H1 (cell line): ENCODE results near the gene SBF2. TPM values are rescaled to one million over a fixed set of nuclear protein-coding genes. Genes with fewer than 3 reads are reported as not detected.

ENCODE experiments used
- BCL11A ChIP-seq, 2 experiments: IDR thresholded peaks; one replicate each; pipeline ENCODE4 v1.6.1; 2011; ENCODE audit warnings: low read depth in 2 of 2, low read length in 2 of 2, mild to moderate bottlenecking in 2 of 2
- EZH2 ChIP-seq: fragments of 200-600 bp; sonication (generic); IDR thresholded peaks from 2 replicates; pipeline ENCODE4 v1.7.1; 2012; ENCODE audit warnings: low read depth, mild to moderate bottlenecking, moderate library complexity, low read length, inconsistent platforms; ENCODE audit not compliant: severe bottlenecking
- HDAC6 ChIP-seq: IDR thresholded peaks from one replicate; pipeline ENCODE4 v1.7.1; 2012; ENCODE audit warnings: low read depth, mild to moderate bottlenecking, inconsistent platforms, low read length, moderate library complexity
- POLR2AphosphoS5 ChIP-seq: IDR thresholded peaks from 2 replicates; pipeline ENCODE4 v1.6.1; 2011; ENCODE audit warnings: low read depth, low read length
- SAP30 ChIP-seq: fragments of 300-600 bp; sonication (generic); IDR thresholded peaks from 2 replicates; pipeline ENCODE4 v1.7.1; 2012; ENCODE audit warnings: low read length, moderate library complexity, mild to moderate bottlenecking, inconsistent platforms; ENCODE audit not compliant: insufficient read depth, insufficient replicate concordance
- polyA plus RNA-seq, 7 experiments: library from polyadenylated mRNA; depleted of rRNA in 3 of 7; stranded (reverse) in 5 of 7; unstranded in 2 of 7; fragments of >200 nt in 5 of 7; fragments of 200-250 nt in 2 of 7; gene quantifications; 1 replicate in 5 of 7; 2 replicates in 1 of 7; 4 replicates in 1 of 7; pipeline versions ENCODE4 v1.2.1 to v1.2.3, GENCODE V29; 2011 to 2013; ENCODE audit warnings: missing spikeins in 2 of 7, mixed read lengths in 2 of 7
- total RNA-seq: library from RNA; stranded (reverse); fragmentation: NEBNext Ultra II Directional; extraction: Animal tissue kit (Norgen Biotek cat#: 25700); gene quantifications from 2 replicates; pipeline ENCODE4 v1.2.1, GENCODE V29; 2021
- TF ChIP-seq, protein P1 (sequence below): IDR thresholded peaks from 2 replicates; pipeline ENCODE4 v1.6.1; 2011; ENCODE audit warnings: low read length, improper control_type of control experiment

The SBF2 gene
- total and polyA plus RNA-seq, 2 of the 8 experiments (the other 6 are each of a cell fraction or from before 2014, with no cell fraction given) = 36.7 to 50.5 TPM

DNA sequence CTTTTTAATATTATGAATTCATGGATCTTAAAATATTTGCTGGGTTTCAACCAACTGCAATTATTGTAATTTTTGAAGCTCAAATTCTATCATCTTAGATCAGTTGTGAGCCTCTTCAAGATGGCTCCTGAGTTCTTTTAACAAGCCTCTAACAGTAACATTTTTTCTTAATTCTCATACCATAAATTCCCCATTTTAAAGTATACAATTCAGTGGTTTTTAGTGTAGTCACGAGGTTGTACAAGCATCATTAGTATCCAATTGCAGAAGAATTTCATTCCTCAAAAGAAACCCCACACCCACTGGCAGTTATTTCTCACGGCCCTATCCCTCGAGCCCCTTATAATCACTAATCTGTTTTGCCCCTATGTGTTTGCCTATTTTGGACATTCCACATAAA is 270.8 kb downstream of the SBF2 start (continued):
- TF ChIP-seq POLR2AphosphoS5 (no peak), BCL11A (IDR thresholded peaks at IDR 0.05; ENCODE audit: low read depth in 2 of 2, low read length in 2 of 2) (no peak), EZH2 (no peak), HDAC6 (no peak), SAP30 (no peak)
- TF ChIP-seq, protein P1, sequence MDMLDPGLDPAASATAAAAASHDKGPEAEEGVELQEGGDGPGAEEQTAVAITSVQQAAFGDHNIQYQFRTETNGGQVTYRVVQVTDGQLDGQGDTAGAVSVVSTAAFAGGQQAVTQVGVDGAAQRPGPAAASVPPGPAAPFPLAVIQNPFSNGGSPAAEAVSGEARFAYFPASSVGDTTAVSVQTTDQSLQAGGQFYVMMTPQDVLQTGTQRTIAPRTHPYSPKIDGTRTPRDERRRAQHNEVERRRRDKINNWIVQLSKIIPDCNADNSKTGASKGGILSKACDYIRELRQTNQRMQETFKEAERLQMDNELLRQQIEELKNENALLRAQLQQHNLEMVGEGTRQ = no peak
